Mesothelial cell of epicardium (in vitro differentiated cells): ENCODE results near the gene SEL1L2. TPM values are rescaled to one million over a fixed set of nuclear protein-coding genes. Genes with fewer than 3 reads are reported as not detected.

Experiments used
- DNase-seq, 2 experiments: peaks; one replicate each; pipeline ENCODE4 v3.0.0; 2021; ENCODE audit warnings: low spot score in 2 of 2; ENCODE audit not compliant: unreplicated experiment in 2 of 2
- H3K27ac Mint-ChIP-seq: 2 replicates; pipeline ENCODE4 v1.8.0; 2021; ENCODE audit warnings: mixed read lengths
- H3K27me3 Mint-ChIP-seq: 2 replicates; pipeline ENCODE4 v1.8.0; 2021; ENCODE audit warnings: low read depth, mixed read lengths
- H3K36me3 Mint-ChIP-seq: 2 replicates; pipeline ENCODE4 v1.8.0; 2021; ENCODE audit warnings: mixed read lengths
- H3K4me1 Mint-ChIP-seq: 2 replicates; pipeline ENCODE4 v1.8.0; 2021; ENCODE audit warnings: mixed read lengths
- H3K4me3 Mint-ChIP-seq: 2 replicates; pipeline ENCODE4 v1.8.0; 2021; ENCODE audit warnings: mild to moderate bottlenecking, moderate library complexity, mixed read lengths
- H3K9me3 Mint-ChIP-seq: 2 replicates; pipeline ENCODE4 v1.8.0; 2021; ENCODE audit warnings: mixed read lengths
- CTCF ChIP-seq: fragments of 200-600 bp; sonication (generic); IDR thresholded peaks from one replicate; pipeline ENCODE4 v1.5.0; 2021; ENCODE audit warnings: antibody characterized with exemption; ENCODE audit not compliant: unreplicated experiment
- total RNA-seq: library from RNA; stranded (reverse); gene quantifications from 3 replicates; pipeline ENCODE4 v1.2.1, GENCODE V29; 2021

Gene SEL1L2
- total RNA-seq, 1 donor from 2014 or later: not detected

GRCh38 chr20:13841206-13841605 is 149.2 kb downstream of the SEL1L2 start:
- Mint-ChIP-seq H3K36me3 (no peaks in the 10 kb centered on the region), H3K27me3 (peaks cover 8% of the 10 kb centered on the region), H3K4me3 (no peak overlapping the region), H3K4me1 (peaks cover 15% of the 10 kb centered on the region), H3K9me3 (no peaks in the 10 kb centered on the region), H3K27ac (peak overlapping the region; percentile 9)
- no peak for TF ChIP-seq CTCF
- DNase-seq: no peak

GRCh38 chr20:13840093-13840465 is 150.3 kb downstream of the SEL1L2 start:
- H3K4me3 Mint-ChIP-seq: no peak overlapping the region
- TF ChIP-seq CTCF: no peak

GRCh38 chr20:13839421-13840092 is 150.9 kb downstream of the SEL1L2 start:
- Mint-ChIP-seq H3K27me3 (peaks cover 8% of the 10 kb centered on the region), H3K4me1 (peaks cover 15% of the 10 kb centered on the region), H3K9me3 (no peaks in the 10 kb centered on the region), H3K4me3 (no peak overlapping the region), H3K27ac (peak overlapping the region; percentile 60), H3K36me3 (no peaks in the 10 kb centered on the region)
- DNase-seq: no peak
- TF ChIP-seq CTCF: no peak

More at GRCh38 chr20:13840093-13840465, 150.3 kb downstream of the SEL1L2 start:
- no peak for DNase-seq
- H3K27me3 Mint-ChIP-seq: peaks cover 8% of the 10 kb centered on the region
- H3K36me3 Mint-ChIP-seq: no peaks in the 10 kb centered on the region
- no peaks in the 10 kb centered on the region for H3K9me3 Mint-ChIP-seq
- H3K27ac Mint-ChIP-seq: no peak overlapping the region
- peaks cover 15% of the 10 kb centered on the region for H3K4me1 Mint-ChIP-seq

- no peak overlapping the region for H3K4me3 Mint-ChIP-seq
- no peak for TF ChIP-seq CTCF
- peak overlapping the region; percentile 60 for H3K27ac Mint-ChIP-seq
- peaks cover 8% of the 10 kb centered on the region for H3K27me3 Mint-ChIP-seq
- H3K36me3 Mint-ChIP-seq: no peaks in the 10 kb centered on the region
- no peaks in the 10 kb centered on the region for H3K9me3 Mint-ChIP-seq
- peaks cover 15% of the 10 kb centered on the region for H3K4me1 Mint-ChIP-seq
- DNase-seq: no peak
Observed at GRCh38 chr20:13838664-13839063, 151.8 kb downstream of the SEL1L2 start.

GRCh38 chr20:13831476-13831875 is 158.9 kb downstream of the SEL1L2 start:
- no peaks in the 10 kb centered on the region for H3K4me1 Mint-ChIP-seq
- peaks cover 10% of the 10 kb centered on the region for H3K9me3 Mint-ChIP-seq
- no peak overlapping the region for H3K4me3 Mint-ChIP-seq
- no peaks in the 10 kb centered on the region for H3K36me3 Mint-ChIP-seq
- H3K27ac Mint-ChIP-seq: no peak overlapping the region
- no peak for DNase-seq
- peaks cover 5% of the 10 kb centered on the region for H3K27me3 Mint-ChIP-seq
- TF ChIP-seq CTCF: no peak
